ENCODE measurements around the gene QSER1.

The QSER1 gene

DNA sequence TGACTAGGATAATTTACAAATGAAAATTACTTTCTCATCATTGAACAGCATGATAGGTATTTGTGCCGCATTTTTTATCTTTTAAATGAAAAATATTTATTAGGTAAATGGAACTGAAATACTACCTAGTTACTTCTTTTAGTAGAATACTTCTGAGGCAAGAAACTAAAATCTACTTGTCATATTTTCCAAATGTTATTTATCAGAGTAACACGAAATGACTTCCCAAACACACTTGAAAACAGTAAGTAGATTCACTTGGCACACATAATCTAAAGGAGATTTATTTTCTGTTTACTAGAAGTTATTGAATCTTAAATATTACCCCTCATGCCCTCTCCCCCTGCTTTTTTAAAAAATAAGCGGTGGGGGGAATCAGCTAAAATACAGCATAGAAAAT is 2.3 kb downstream of the QSER1 start:
- peak overlapping the region; percentile 86 for H3K4me3 ChIP-seq (ENCODE audit: control insufficient read depth, low read depth, low read length)
- DNase-seq (ENCODE audit: low read depth), result no peak
- TF ChIP-seq, protein P1, sequence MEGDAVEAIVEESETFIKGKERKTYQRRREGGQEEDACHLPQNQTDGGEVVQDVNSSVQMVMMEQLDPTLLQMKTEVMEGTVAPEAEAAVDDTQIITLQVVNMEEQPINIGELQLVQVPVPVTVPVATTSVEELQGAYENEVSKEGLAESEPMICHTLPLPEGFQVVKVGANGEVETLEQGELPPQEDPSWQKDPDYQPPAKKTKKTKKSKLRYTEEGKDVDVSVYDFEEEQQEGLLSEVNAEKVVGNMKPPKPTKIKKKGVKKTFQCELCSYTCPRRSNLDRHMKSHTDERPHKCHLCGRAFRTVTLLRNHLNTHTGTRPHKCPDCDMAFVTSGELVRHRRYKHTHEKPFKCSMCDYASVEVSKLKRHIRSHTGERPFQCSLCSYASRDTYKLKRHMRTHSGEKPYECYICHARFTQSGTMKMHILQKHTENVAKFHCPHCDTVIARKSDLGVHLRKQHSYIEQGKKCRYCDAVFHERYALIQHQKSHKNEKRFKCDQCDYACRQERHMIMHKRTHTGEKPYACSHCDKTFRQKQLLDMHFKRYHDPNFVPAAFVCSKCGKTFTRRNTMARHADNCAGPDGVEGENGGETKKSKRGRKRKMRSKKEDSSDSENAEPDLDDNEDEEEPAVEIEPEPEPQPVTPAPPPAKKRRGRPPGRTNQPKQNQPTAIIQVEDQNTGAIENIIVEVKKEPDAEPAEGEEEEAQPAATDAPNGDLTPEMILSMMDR (conservative IDR thresholded peaks at IDR 0.05; ENCODE audit: control insufficient read depth, insufficient read depth, low read depth, low read length), result no peak

DNA sequence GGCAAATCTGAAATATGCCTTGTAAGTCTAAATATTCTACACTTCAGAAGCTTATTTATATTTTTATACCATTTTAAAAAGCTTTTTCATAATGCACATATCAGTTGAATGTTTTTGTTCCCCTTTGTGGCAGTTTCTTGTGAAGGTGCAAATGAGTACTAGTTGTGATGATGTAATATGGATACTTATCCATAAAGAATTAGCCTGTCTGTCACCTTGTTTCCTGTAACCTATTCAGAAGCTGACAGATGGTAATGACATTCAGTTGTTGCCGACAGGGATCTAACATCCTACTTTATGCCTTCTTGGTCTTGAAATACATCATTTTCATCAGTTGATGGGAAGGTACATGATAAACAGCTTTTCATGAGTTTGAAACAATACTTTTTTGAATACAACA is 2.9 kb downstream of the QSER1 start:
- H3K4me3 ChIP-seq (ENCODE audit: control insufficient read depth, low read depth, low read length), result no peak overlapping the region
- DNase-seq (ENCODE audit: low read depth), result no peak
- TF ChIP-seq, protein P1 (conservative IDR thresholded peaks at IDR 0.05; ENCODE audit: control insufficient read depth, insufficient read depth, low read depth, low read length), result no peak

DNA sequence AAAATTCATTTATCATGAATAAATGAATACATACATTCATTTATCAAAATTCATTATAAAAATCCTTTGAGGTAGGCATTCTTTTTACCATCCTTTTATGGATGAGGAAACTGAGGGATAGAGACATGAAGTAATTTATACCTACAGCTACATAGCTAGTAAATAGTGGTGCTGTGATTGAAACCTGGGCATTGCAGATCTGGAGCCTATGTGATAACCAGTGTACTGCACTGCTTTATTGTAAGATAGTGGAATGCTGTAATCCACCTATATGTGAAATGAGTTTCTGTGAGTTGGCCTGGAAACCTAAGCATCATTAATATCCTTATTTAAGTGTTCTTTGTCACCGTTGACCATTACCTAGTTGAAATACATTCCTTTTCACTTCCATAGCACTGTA is 4.5 kb downstream of the QSER1 start:
- TF ChIP-seq, protein P1 (conservative IDR thresholded peaks at IDR 0.05; ENCODE audit: control insufficient read depth, insufficient read depth, low read depth, low read length), result no peak
- no peak for DNase-seq (ENCODE audit: low read depth)

DNA sequence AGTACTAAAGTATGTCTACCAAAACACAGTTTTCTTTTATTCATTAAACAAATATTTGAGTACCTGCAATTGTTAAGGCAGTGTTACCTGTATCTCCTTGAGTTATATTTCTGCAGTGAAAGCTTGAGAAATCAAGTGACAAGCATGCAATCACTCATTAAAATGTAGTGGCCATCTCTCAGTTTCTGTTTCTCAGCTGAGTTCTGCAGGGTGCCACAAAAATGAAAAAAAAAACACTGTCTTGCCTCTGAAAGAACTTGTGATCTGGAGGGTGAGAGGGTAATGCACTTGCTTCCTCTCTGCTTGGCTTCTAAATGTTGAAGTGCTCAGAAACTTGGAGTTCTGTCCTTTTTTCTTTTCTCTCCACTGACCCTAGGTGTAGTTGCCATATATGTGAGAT is 6.8 kb downstream of the QSER1 start:
- no peak for DNase-seq (ENCODE audit: low read depth)
- TF ChIP-seq, protein P1 (conservative IDR thresholded peaks at IDR 0.05; ENCODE audit: control insufficient read depth, insufficient read depth, low read depth, low read length), result no peak
- no peak overlapping the region for H3K4me3 ChIP-seq (ENCODE audit: control insufficient read depth, low read depth, low read length)

More for the DNA sequence above, 4.5 kb downstream of the QSER1 start:
- H3K4me3 ChIP-seq (ENCODE audit: control insufficient read depth, low read depth, low read length), result no peak overlapping the region

DNA sequence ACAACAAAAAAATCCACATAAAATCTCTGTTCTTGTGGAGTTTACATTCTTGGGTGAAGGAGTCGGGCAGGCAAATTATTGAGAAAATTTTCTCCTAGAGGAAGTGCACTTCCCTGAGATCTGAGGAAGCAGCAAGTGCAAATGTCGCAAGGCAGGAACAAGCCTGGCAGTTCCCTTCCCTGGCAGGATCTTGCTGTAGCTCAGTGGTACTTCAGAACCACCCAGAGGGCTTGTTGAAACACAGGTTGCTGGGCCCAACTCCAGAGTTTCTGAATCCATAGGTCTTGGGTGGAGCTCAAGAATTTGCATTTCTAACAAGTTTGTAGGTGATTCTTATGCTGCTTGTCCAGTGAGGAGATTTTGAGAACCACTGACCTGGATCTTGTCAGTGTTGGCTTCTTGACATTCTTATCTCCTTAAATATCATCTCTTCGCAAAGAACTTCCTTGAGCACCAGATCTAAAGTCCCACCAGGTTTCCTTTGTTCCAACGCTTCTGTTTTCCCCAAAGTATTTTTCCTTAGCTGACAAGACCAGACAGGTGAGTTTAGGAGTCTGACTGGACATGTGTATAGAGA is 9.6 kb downstream of the QSER1 start:
- no peak for DNase-seq (ENCODE audit: low read depth)
- TF ChIP-seq, protein P1 (conservative IDR thresholded peaks at IDR 0.05; ENCODE audit: control insufficient read depth, insufficient read depth, low read depth, low read length), result no peak
- H3K4me3 ChIP-seq (ENCODE audit: control insufficient read depth, low read depth, low read length), result no peak overlapping the region

DNA sequence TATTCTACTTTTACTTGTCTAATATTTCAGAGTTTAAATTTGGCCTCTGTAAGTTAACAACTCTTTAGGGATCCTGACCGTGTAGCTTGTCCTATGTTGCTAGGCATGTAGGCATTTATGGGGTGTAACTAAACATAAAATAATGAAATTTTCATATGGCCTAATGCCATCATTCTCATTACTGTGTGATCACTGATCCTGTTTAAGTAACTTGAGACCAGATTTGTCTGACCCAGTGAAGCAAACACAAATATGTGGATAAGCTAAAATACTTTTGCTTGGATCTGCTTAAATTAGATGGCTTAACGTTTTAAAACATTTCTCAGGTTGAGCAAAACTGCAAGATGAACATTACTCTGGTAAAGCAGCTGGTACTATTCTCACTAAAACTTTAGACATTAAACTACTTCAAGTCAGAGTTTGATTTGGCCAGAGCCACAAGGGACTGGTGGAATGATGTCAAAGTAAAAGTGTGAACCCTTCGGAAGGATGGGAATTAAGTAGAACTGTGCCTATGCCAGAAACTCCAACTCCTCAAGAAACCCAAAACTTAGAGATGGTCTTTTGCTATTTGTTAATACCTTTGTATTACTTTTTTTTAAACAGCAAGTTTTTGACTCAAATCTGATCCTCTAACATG is 12.5 kb downstream of the QSER1 start:
- H3K4me3 ChIP-seq (ENCODE audit: control insufficient read depth, low read depth, low read length), result no peak overlapping the region
- DNase-seq (ENCODE audit: low read depth), result peak; percentile 17
- TF ChIP-seq, protein P1 (conservative IDR thresholded peaks at IDR 0.05; ENCODE audit: control insufficient read depth, insufficient read depth, low read depth, low read length), result no peak

Data from fibroblast of mammary gland (primary cell).